Gastroesophageal sphincter (tissue), 3 donors: Measurements from ENCODE around the gene AK6.

Experiments used
- CTCF ChIP-seq, 4 experiments: fragments of 200-600 bp in 2 of 4; fragments of 450-650 bp in 2 of 4; sonication (generic) in 1 of 4; IDR thresholded peaks; one replicate each; pipeline ENCODE4 v1.5.1; 2017 to 2019; ENCODE audit warnings: antibody characterized with exemption in 4 of 4, mild to moderate bottlenecking in 2 of 4, moderate library complexity in 2 of 4
- EP300 ChIP-seq: sonication (generic); formaldehyde crosslinking; IDR thresholded peaks from one replicate; pipeline ENCODE4 v1.6.1; 2017; ENCODE audit warnings: antibody characterized with exemption, mild to moderate bottlenecking
- POLR2AphosphoS5 ChIP-seq: sonication (generic); formaldehyde crosslinking; IDR thresholded peaks from one replicate; pipeline ENCODE4 v1.6.1; 2017; ENCODE audit warnings: antibody characterized with exemption

GRCh38 chr5:69378376-69378775 is 9.1 kb upstream of the AK6 start:
- TF ChIP-seq CTCF (IDR thresholded peaks at IDR 0.05), result no peak
- TF ChIP-seq POLR2AphosphoS5, result no peak
- no peak for TF ChIP-seq EP300
